Peyer's patch (tissue), 4 donors: ENCODE results near the gene DCDC2B.

Experiments used
- CTCF ChIP-seq, 6 experiments: fragments of 450-650 bp in 4 of 6; fragments of 200-600 bp in 2 of 6; sonication (generic) in 1 of 6; IDR thresholded peaks; one replicate each; pipeline ENCODE4 v1.5.1; 2017 to 2019; ENCODE audit warnings: antibody characterized with exemption in 6 of 6, mild to moderate bottlenecking in 3 of 6, moderate library complexity in 1 of 6
- POLR2A ChIP-seq, 2 donors: fragments of 450-650 bp; IDR thresholded peaks; one replicate each; pipeline ENCODE4 v1.5.1; 2017; ENCODE audit warnings: antibody characterized with exemption in 2 of 2, mild to moderate bottlenecking in 2 of 2, moderate library complexity in 2 of 2

- no peak for TF ChIP-seq CTCF (IDR thresholded peaks at IDR 0.05)
- no peak for TF ChIP-seq POLR2A (IDR thresholded peaks at IDR 0.05)
Observed at GRCh38 chr1:32220746-32221580, 12.1 kb downstream of the DCDC2B start.
